Nephron (organoid): ENCODE results near the gene KLHL11.
"Not testable (repeated sequence)": the region's sequence is repeated elsewhere in the genome, so short reads cannot be mapped to it uniquely, and the experiment has no call there.

Source experiments
- H3K27ac Mint-ChIP-seq, 3 experiments: 2 replicates each; pipeline ENCODE4 v1.8.0; 2020; ENCODE audit warnings: mixed read lengths in 3 of 3, mild to moderate bottlenecking in 2 of 3, moderate library complexity in 1 of 3
- H3K27me3 Mint-ChIP-seq: 2 replicates; pipeline ENCODE4 v1.8.0; 2021; ENCODE audit warnings: low read depth, mild to moderate bottlenecking, moderate library complexity, mixed read lengths
- H3K36me3 Mint-ChIP-seq: 2 replicates; pipeline ENCODE4 v1.8.0; 2020; ENCODE audit warnings: low read depth, mixed read lengths
- H3K4me1 Mint-ChIP-seq: 2 replicates; pipeline ENCODE4 v1.8.0; 2020; ENCODE audit warnings: mixed read lengths
- H3K4me3 Mint-ChIP-seq, 3 experiments: 2 replicates each; pipeline ENCODE4 v1.8.0; 2020; ENCODE audit warnings: mild to moderate bottlenecking in 3 of 3, mixed read lengths in 3 of 3, moderate library complexity in 2 of 3
- H3K9me3 Mint-ChIP-seq: 2 replicates; pipeline ENCODE4 v1.8.0; 2020; ENCODE audit warnings: mixed read lengths
- TF ChIP-seq, protein P1 (sequence below), 3 experiments: fragments of 200-600 bp; sonication (generic); IDR thresholded peaks; one replicate each; pipeline ENCODE4 v1.5.0; 2021; ENCODE audit warnings: antibody characterized with exemption in 3 of 3; ENCODE audit not compliant: unreplicated experiment in 3 of 3

Gene KLHL11

DNA sequence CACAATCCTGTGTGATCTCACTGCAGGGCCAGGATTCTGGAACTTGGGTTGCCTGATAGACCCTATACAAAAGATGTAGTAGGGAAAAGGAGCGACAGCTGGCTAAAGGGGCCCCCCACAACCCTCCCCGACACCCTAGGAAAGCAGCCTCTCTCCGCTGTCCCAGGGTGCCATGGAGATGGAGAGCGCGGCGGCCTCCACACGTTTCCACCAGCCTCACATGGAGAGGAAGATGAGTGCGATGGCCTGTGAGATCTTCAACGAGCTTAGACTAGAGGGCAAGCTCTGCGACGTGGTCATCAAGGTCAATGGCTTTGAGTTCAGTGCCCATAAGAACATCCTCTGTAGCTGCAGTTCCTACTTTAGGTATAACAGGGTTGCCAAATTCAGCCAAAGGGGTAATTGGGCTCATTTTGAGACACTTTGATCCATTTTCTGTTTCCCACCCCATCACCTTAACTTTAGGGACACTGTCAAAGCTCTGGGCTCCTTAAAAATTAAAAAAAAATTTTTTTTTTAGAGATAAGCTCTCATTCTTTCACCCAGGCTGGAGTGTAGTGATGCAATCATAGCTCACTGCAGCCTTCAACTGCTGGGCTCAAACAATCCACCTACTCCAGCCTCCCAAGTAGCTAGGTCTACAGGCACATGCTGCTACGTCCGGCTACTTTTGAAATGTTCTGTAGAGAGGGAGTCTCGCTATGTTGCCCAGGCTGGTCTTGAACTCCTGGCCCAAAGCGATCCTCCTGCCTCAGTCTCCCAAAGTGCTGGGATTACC lies 27.3 kb downstream of the KLHL11 start, which contains the start of gene KLHL10:
TSS of gene KLHL10 (plus strand) at position 65 of the 778 bp plus-strand sequence. CDS start at position 173, 108 bp downstream.
- Mint-ChIP-seq H3K4me3 (peak within 1 kb of the TSS; percentile 84 to 91 (median 91)), H3K9me3 (no peaks in the 10 kb centered on the region), H3K4me1 (peaks cover 12% of the 10 kb centered on the region), H3K27me3 (no peaks in the 10 kb centered on the region), H3K27ac (no peak within 1 kb of the TSS), H3K36me3 (peaks cover 12% of the 10 kb centered on the region)
- TF ChIP-seq, protein P1, sequence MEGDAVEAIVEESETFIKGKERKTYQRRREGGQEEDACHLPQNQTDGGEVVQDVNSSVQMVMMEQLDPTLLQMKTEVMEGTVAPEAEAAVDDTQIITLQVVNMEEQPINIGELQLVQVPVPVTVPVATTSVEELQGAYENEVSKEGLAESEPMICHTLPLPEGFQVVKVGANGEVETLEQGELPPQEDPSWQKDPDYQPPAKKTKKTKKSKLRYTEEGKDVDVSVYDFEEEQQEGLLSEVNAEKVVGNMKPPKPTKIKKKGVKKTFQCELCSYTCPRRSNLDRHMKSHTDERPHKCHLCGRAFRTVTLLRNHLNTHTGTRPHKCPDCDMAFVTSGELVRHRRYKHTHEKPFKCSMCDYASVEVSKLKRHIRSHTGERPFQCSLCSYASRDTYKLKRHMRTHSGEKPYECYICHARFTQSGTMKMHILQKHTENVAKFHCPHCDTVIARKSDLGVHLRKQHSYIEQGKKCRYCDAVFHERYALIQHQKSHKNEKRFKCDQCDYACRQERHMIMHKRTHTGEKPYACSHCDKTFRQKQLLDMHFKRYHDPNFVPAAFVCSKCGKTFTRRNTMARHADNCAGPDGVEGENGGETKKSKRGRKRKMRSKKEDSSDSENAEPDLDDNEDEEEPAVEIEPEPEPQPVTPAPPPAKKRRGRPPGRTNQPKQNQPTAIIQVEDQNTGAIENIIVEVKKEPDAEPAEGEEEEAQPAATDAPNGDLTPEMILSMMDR (IDR thresholded peaks at IDR 0.05; ENCODE audit: unreplicated experiment in 3 of 3), result no peak

DNA sequence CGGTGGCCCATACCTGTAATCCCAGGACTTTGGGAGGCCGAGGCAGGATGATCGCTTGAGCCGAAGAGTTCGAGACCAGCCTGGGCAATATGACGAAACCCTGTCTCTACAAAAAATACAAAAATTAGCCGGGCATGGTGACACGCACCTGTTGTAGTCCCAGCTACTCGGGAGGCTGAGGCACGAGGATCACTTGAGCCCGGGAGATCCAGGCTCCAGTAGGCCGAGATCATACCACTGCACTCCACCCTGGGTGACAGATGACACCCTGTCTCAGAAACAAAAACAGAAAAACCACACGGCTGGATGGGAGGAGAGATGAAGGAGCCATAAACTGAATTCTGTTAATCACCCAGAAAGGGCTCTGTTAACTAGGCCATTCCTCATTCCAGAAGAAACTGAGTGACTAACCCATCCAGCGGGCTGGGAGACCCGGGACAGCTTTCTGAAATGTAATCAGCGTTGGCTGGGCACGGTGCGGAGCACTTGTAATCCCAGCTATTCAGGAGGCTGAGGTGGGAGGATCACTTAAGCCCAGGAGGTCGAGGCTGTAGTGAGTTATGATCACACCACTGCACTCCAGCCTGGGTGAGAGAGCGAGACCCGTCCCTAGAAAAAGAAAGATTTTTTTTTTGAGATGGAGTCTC lies 28.6 kb downstream of the KLHL11 start:
- Mint-ChIP-seq H3K4me1 (peaks cover 12% of the 10 kb centered on the region), H3K27ac (no peak overlapping the region), H3K9me3 (no peaks in the 10 kb centered on the region), H3K36me3 (peaks cover 20% of the 10 kb centered on the region), H3K4me3 (peak overlapping the region; percentile 84 to 91 (median 91)), H3K27me3 (no peaks in the 10 kb centered on the region)
- TF ChIP-seq, protein P1 (IDR thresholded peaks at IDR 0.05; ENCODE audit: unreplicated experiment in 3 of 3), result no peak

DNA sequence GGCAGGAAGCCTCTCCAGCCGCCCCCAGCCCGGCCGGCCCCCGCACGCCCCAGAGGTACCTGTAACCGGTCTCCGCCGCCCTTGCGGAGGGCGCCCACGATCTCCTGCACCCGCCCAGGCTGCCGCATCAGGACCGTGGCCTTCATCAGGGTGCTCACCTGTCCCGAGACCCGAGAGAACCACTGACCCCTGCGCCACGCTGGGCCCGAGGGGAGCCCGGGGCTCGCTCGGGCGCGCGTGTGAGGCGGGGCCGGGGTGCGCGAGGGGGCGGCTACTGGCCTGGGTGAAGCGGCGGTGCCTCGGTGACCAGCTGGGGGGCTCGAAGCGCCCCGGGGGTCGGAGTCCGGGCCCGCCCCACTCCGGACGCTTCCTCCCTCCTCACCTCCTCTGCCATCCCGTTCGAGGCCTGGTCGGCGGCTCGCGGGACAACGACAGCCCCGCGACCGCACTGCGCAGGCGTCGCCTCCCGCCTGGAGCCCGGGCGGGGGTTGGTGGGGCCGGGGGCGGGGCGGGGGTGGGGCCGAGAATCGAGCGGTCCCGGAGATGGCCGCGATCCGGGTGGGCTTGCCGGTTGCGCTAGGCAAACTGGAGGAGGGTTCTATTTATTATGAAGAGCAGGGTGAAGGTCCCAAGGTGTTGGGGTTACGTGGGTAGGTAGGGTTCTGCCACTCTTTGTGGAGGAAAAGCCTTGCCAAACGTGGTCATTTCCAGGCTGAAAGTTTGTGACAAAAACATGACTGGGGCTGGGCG lies 29.2 kb downstream of the KLHL11 start, which contains the start of gene NT5C3B:
TSS of gene NT5C3B (minus strand) at position 433 of the 750 bp plus-strand sequence. CDS start at position 394, 39 bp downstream.
- Mint-ChIP-seq H3K36me3 (peaks cover 25% of the 10 kb centered on the region), H3K27ac (peak within 1 kb of the TSS in 2 of 3 experiments; percentile 41 to 76), H3K4me1 (peaks cover 12% of the 10 kb centered on the region), H3K4me3 (peak within 1 kb of the TSS; percentile 91 to 93 (median 91)), H3K27me3 (no peaks in the 10 kb centered on the region), H3K9me3 (no peaks in the 10 kb centered on the region)
- TF ChIP-seq, protein P1 (IDR thresholded peaks at IDR 0.05; ENCODE audit: unreplicated experiment in 3 of 3), result no peak

DNA sequence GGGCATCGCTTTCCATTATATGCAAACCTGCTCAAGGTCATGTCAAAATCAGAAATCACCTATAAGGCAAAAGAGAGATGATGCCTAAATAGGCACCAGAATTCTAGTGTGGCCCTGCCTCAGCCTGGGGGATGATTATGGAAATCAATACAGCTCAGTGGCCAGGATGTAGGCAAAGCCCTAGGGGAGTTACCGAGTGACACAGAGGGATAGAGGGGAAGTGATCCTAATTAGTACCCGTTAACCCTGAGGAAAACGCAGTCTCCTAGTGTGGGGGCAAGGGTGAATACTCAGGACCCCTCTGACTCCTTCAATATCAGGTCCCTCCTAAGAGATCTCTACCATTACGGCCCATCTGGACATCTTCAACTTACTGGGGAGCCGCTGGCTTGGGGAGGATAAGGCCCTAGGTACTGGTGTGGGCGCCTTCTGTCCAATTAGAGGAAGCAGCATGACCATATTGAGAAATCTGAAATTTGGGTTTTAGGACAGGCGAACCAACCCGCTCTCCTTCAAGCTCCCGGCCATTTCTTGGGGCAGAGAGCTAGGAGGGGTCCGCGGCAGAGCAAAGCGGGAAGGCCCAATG lies 29.9 kb downstream of the KLHL11 start:
- TF ChIP-seq, protein P1 (IDR thresholded peaks at IDR 0.05; ENCODE audit: unreplicated experiment in 3 of 3), result no peak
- Mint-ChIP-seq H3K27me3 (no peaks in the 10 kb centered on the region), H3K27ac (peak overlapping the region in 2 of 3 experiments; percentile 41 to 76), H3K36me3 (peaks cover 31% of the 10 kb centered on the region), H3K4me1 (peaks cover 12% of the 10 kb centered on the region), H3K9me3 (no peaks in the 10 kb centered on the region), H3K4me3 (peak overlapping the region; percentile 91 to 93 (median 91))

DNA sequence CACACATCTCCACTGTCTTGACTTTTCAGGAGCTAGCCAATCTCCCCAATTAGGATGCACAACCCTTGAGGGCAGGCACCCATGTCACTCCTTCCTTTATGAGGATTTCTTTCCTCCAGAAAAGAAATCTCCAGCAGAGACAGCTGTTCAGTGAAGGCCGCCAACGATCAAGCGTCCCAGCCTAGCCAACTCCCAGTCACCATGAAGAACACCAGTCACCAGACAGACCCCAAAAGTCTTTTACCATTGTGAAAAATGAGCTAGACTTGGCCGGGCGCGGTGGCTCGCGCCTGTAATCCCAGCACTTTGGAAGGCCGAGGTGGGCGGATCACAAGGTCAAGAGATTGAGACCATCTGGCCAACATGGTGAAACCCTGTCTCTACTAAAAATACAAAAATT lies 35.3 kb downstream of the KLHL11 start:
- H3K27ac Mint-ChIP-seq, H3K4me1 Mint-ChIP-seq, H3K9me3 Mint-ChIP-seq, H3K27me3 Mint-ChIP-seq, H3K4me3 Mint-ChIP-seq: not testable (repeated sequence)
- H3K36me3 Mint-ChIP-seq, result peaks cover 57% of the 10 kb centered on the region
